Measurements from ENCODE around the gene HES5. TPM values are rescaled to one million over a fixed set of nuclear protein-coding genes. Genes with fewer than 3 reads are reported as not detected.

The HES5 gene
- total and polyA plus RNA-seq, 2 of the 13 experiments (the other 11 are each of a cell fraction or from before 2014, with no cell fraction given): not detected

- TF ChIP-seq STAT6 (CRISPR knock-in tag; IDR thresholded peaks at IDR 0.05; ENCODE audit: borderline replicate concordance) (no peak), ZEB1 (IDR thresholded peaks at IDR 0.05; ENCODE audit: insufficient replicate concordance, low read depth) (peak; percentile 17), IRX3 (CRISPR knock-in tag; IDR thresholded peaks at IDR 0.05; ENCODE audit: borderline replicate concordance, low read depth) (no peak), ZNF30 (CRISPR knock-in tag; IDR thresholded peaks at IDR 0.05) (no peak), ZNF431 (CRISPR knock-in tag; IDR thresholded peaks at IDR 0.05; ENCODE audit: borderline replicate concordance, low read depth) (no peak), NR1H2 (CRISPR knock-in tag; IDR thresholded peaks at IDR 0.05; ENCODE audit: borderline replicate concordance, low read depth) (no peak), ZFAT (CRISPR knock-in tag; conservative IDR thresholded peaks at IDR 0.05) (no peak), ZNF761 (CRISPR knock-in tag; conservative IDR thresholded peaks at IDR 0.05) (no peak), FLYWCH1 (CRISPR knock-in tag; IDR thresholded peaks at IDR 0.05) (no peak), PAXIP1 (CRISPR knock-in tag; conservative IDR thresholded peaks at IDR 0.05) (no peak), ZNF782 (CRISPR knock-in tag; IDR thresholded peaks at IDR 0.05; ENCODE audit: borderline replicate concordance) (no peak), ZMAT5 (CRISPR knock-in tag; IDR thresholded peaks at IDR 0.05; ENCODE audit: borderline replicate concordance, low read depth) (no peak), RELA (CRISPR knock-in tag; IDR thresholded peaks at IDR 0.05) (no peak), HOXD1 (CRISPR knock-in tag; IDR thresholded peaks at IDR 0.05) (no peak), CHD2 (IDR thresholded peaks at IDR 0.05; ENCODE audit: low read depth, low read length) (no peak), GMEB2 (CRISPR knock-in tag; IDR thresholded peaks at IDR 0.05; ENCODE audit: low read depth) (no peak), ZFP1 (CRISPR knock-in tag; IDR thresholded peaks at IDR 0.05) (no peak), SKI (IDR thresholded peaks at IDR 0.05; ENCODE audit: partially characterized antibody) (no peak), HNRNPLL (IDR thresholded peaks at IDR 0.05; ENCODE audit: low read depth, low read length, poor library complexity, severe bottlenecking) (peak; percentile 97), ZNF749 (CRISPR knock-in tag; IDR thresholded peaks at IDR 0.05; ENCODE audit: borderline replicate concordance) (0 out of 2 replicates have a peak, but pooled peaks have one; percentile 34), ZSCAN20 (CRISPR knock-in tag; IDR thresholded peaks at IDR 0.05; ENCODE audit: borderline replicate concordance) (no peak), KLF12 (CRISPR knock-in tag; IDR thresholded peaks at IDR 0.05; ENCODE audit: borderline replicate concordance) (no peak)
Observed at GRCh38 chr1:2545754-2546514, 15.9 kb upstream of the HES5 start (continued).

Data from HepG2 (cell line).